Skeletal muscle satellite cell (primary cell): ENCODE data around the gene CD52.

Source experiments
- H3K27me3 ChIP-seq: 2 replicates; pipeline ENCODE4 v1.7.0; 2013; ENCODE audit warnings: low read length; ENCODE audit not compliant: control insufficient read depth, insufficient read depth
- H3K36me3 ChIP-seq: 2 replicates; pipeline ENCODE4 v1.7.0; 2013; ENCODE audit warnings: mild to moderate bottlenecking, control low read depth, low read length; ENCODE audit not compliant: insufficient read depth
- H3K4me1 ChIP-seq: 2 replicates; pipeline ENCODE4 v1.7.0; 2013; ENCODE audit warnings: low read length; ENCODE audit not compliant: control insufficient read depth, insufficient read depth
- H3K4me2 ChIP-seq: 2 replicates; pipeline ENCODE4 v1.7.0; 2013; ENCODE audit warnings: mild to moderate bottlenecking, low read length
- H3K4me3 ChIP-seq: 2 replicates; pipeline ENCODE4 v1.7.0; 2013; ENCODE audit warnings: low read length
- H3K9ac ChIP-seq: 2 replicates; pipeline ENCODE4 v1.7.0; 2013; ENCODE audit warnings: mild to moderate bottlenecking, low read depth, low read length, moderate library complexity
- H3K9me3 ChIP-seq: replicated peaks from 2 replicates; pipeline ENCODE4 v1.7.0; 2013; ENCODE audit warnings: mild to moderate bottlenecking, control low read depth, low read length

CD52 gene

DNA sequence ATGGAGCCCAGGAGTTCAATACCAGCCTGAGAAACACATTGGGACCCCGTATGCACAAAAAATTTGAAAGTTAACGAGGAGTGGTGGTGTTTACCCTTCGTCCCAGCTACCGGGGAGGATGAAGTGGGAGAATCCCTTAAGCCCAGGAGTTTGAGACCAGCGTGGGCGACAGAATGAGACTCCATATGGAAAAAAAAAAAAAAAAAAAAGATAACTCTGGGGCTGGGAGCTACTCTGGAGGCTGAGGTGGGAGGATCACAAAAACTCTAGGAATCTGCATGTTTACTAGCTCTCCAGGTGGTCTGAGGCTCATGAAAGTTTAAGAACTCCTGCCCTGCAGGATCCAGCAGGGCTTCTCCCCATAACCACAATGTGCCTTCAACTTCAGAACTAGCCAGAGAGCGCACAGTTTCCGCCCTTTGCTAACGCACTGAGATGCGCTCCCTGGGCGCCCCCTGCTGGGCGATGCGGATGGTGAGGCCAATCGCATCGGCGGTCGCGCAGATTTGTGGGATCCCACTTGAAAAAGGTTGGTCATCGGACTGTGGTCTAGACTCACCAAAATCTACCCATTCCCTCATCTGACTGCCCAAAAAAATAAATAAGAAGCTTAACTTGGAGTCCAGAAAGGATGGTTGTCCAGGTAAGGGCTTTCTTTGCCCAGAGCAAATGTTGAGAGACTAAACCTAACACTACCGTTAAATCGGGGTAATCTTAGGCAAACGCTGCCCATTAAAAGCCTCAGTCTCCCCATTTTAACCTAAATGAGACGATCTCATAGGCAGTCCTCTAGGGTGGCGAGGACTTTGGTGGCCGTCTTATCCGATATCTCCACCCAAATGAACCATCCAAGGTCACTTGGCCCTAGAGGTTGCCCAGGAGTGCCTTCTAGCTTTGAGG, 46.0 kb downstream of the CD52 start:
- no peaks in the 10 kb centered on the region for H3K9me3 ChIP-seq
- H3K4me1 ChIP-seq: peaks cover 5% of the 10 kb centered on the region
- H3K36me3 ChIP-seq: no peaks in the 10 kb centered on the region
- H3K27me3 ChIP-seq: peaks cover 74% of the 10 kb centered on the region
- no peak overlapping the region for H3K4me2 ChIP-seq
- H3K9ac ChIP-seq: no peak overlapping the region
- no peak overlapping the region for H3K4me3 ChIP-seq

DNA sequence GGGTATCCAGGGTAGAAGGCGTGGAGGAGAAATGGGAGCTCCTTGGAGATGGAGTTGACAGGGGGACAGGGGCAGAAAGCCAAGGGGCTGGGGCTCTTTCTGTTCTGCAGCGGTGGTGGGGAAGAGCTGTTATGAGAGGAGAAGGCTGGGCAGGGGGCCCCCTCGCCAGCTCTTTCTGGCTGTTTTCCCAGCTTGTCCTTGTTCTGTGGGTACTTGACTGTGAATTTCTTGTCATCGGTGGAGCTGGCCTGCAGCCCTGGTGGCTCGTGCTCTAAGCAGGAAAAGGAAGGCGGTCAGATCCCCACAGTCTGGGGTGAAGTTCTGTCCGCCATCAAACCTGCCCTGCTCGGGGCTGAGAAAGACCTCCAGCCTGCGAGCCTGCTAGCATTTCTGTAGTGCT, 47.2 kb downstream of the CD52 start:
- Histone ChIP-seq H3K4me3 (no peak overlapping the region), H3K4me2 (no peak overlapping the region), H3K9me3 (no peaks in the 10 kb centered on the region), H3K27me3 (peaks cover 64% of the 10 kb centered on the region), H3K36me3 (no peaks in the 10 kb centered on the region), H3K9ac (no peak overlapping the region), H3K4me1 (peaks cover 5% of the 10 kb centered on the region)

DNA sequence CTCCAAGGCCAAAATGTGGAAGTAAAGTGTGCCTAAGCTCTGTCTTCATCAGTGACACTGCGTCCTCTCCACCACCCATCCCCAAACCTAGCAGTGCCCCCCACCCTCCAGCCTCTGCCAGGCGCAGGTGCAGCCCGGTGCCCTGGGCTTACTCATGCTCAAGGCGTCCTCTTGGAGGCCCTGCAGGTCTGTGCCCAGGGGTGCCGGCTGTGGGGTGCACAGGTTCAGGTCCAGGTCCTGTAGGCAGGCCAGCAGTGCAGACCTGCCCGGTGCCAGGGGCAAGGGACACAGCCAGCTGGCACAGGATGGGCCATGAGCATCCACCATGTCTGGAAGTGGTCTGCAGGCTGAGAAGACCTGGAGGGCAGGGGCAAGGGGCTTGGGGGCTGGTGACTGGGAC, 49.7 kb downstream of the CD52 start:
- Histone ChIP-seq H3K4me3 (no peak overlapping the region), H3K36me3 (no peaks in the 10 kb centered on the region), H3K4me1 (no peaks in the 10 kb centered on the region), H3K27me3 (peaks cover 59% of the 10 kb centered on the region), H3K9ac (no peak overlapping the region), H3K4me2 (no peak overlapping the region), H3K9me3 (no peaks in the 10 kb centered on the region)

DNA sequence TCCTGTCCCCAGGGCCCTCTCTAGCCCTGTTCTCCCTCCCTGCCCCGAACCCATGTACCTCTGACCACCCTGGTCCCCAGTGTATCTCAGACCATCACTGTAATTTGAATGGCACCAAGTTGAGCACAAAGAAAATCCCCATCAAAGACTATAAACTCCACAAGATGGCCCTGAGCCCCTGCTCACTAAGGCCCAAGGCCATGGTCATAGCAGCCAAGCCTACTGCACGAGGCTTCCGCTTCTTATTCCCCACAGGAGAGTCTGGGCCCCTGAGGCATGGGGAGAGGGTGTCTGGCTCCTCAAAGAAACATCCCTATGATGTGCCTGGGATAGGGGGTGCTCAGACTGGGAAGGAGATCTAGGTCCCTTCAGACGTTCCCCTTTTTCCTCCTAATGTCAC, 50.2 kb downstream of the CD52 start:
- H3K36me3 ChIP-seq: no peaks in the 10 kb centered on the region
- H3K27me3 ChIP-seq: peaks cover 53% of the 10 kb centered on the region
- no peaks in the 10 kb centered on the region for H3K9me3 ChIP-seq
- no peak overlapping the region for H3K9ac ChIP-seq
- no peak overlapping the region for H3K4me3 ChIP-seq
- H3K4me2 ChIP-seq: no peak overlapping the region
- no peaks in the 10 kb centered on the region for H3K4me1 ChIP-seq

DNA sequence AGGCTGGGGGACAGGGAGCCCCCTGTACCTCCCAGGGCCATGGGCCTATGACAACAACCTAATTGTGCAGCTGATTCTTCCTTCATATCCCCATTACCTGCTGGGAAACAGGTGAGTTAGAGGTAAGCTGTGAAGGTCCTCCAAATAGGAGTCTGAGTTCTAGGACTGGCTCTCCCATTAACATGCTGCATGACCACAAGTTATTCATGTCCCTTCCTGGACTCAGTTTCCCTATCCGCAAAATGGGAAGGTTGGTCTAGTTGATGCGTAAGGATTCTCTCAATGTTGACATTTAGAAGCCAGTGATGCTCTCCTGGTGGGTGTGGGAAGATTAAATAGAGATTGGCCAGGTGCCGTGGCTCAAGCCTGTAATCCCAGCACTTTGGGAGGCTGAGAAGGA, 50.7 kb downstream of the CD52 start:
- Histone ChIP-seq H3K9ac (no peak overlapping the region), H3K36me3 (no peaks in the 10 kb centered on the region), H3K4me1 (no peaks in the 10 kb centered on the region), H3K4me3 (no peak overlapping the region), H3K9me3 (no peaks in the 10 kb centered on the region), H3K27me3 (peaks cover 53% of the 10 kb centered on the region), H3K4me2 (no peak overlapping the region)
